ENCODE measurements around the gene BTD. TPM values are rescaled to one million over a fixed set of nuclear protein-coding genes. Genes with fewer than 3 reads are reported as not detected.

Gene BTD
- total and polyA plus RNA-seq, 12 donors, result 9.9 to 148 (median 58.3) TPM

- Histone ChIP-seq H3K9me3 (replicated peaks in 1 of 3) (no peaks in the 10 kb centered on the region), H3K27ac (no peak overlapping the region)
- WGBS, 4 donors, result 78 to 98% (median 79%) methylated on average over 5 of the region's 5 CpGs
These were observed 54.8 kb downstream of the BTD start for GRCh38 chr3:15656342-15656741.

GRCh38 chr3:15657016-15657415, 55.5 kb downstream of the BTD start:
- no peak overlapping the region for H3K27ac ChIP-seq
- H3K27me3 ChIP-seq, result no peaks in the 10 kb centered on the region
- no peaks in the 10 kb centered on the region for H3K4me1 ChIP-seq (replicated peaks in 1 of 2)
- TF ChIP-seq POLR2A (IDR thresholded peaks at IDR 0.05) (no peak), CTCF (IDR thresholded peaks at IDR 0.05) (no peak)
- H3K36me3 ChIP-seq (replicated peaks in 1 of 2), result no peaks in the 10 kb centered on the region
- no peak for DNase-seq
- intact Hi-C loops (cut with DNase I), result no loop called here
- H3K9me3 ChIP-seq (replicated peaks in 1 of 3), result no peaks in the 10 kb centered on the region
- H3K4me3 ChIP-seq, result no peak overlapping the region

More at GRCh38 chr3:15656342-15656741, 54.8 kb downstream of the BTD start:
- Histone ChIP-seq H3K4me1 (replicated peaks in 1 of 2) (no peaks in the 10 kb centered on the region), H3K36me3 (replicated peaks in 1 of 2) (no peaks in the 10 kb centered on the region), H3K4me3 (no peak overlapping the region), H3K27me3 (no peaks in the 10 kb centered on the region)
- TF ChIP-seq POLR2A (IDR thresholded peaks at IDR 0.05), result no peak
- TF ChIP-seq CTCF (IDR thresholded peaks at IDR 0.05), result no peak
- no peak for DNase-seq
- intact Hi-C loops (cut with DNase I), result no loop called here

GRCh38 chr3:15659254-15659975, 57.9 kb downstream of the BTD start:
- no peaks in the 10 kb centered on the region for H3K4me1 ChIP-seq (replicated peaks in 1 of 2)
- H3K4me3 ChIP-seq, result no peak overlapping the region
- WGBS, 4 donors, result 62 to 77% (median 73%) methylated on average over 5 of the region's 5 CpGs
- intact Hi-C loops (cut with DNase I), result no loop called here
- H3K27ac ChIP-seq, result no peak overlapping the region
- H3K36me3 ChIP-seq (replicated peaks in 1 of 2), result no peaks in the 10 kb centered on the region
- H3K9me3 ChIP-seq (replicated peaks in 1 of 3), result no peaks in the 10 kb centered on the region
- H3K27me3 ChIP-seq, result no peaks in the 10 kb centered on the region
- DNase-seq, result no peak
- TF ChIP-seq CTCF (IDR thresholded peaks at IDR 0.05) (no peak), POLR2A (IDR thresholded peaks at IDR 0.05) (no peak)

GRCh38 chr3:15660055-15660935, 58.8 kb downstream of the BTD start:
- Histone ChIP-seq H3K27me3 (no peaks in the 10 kb centered on the region), H3K27ac (no peak overlapping the region), H3K9me3 (replicated peaks in 1 of 3) (no peaks in the 10 kb centered on the region), H3K4me3 (no peak overlapping the region), H3K36me3 (replicated peaks in 1 of 2) (no peaks in the 10 kb centered on the region), H3K4me1 (replicated peaks in 1 of 2) (no peaks in the 10 kb centered on the region)
- no peak for DNase-seq
- no peak for TF ChIP-seq POLR2A (IDR thresholded peaks at IDR 0.05)
- TF ChIP-seq CTCF (IDR thresholded peaks at IDR 0.05), result no peak
- 73 to 91% (median 83%) methylated on average over 7 of the region's 7 CpGs for WGBS, 4 donors
- intact Hi-C loops (cut with DNase I), result no loop called here

Measured in adrenal gland (tissue), 12 donors.